ENCODE measurements around the gene NEURL4. TPM values are rescaled to one million over a fixed set of nuclear protein-coding genes. Genes with fewer than 3 reads are reported as not detected.

Gene NEURL4
- total RNA-seq, 1 donor from 2014 or later, result 37.2 TPM

DNA sequence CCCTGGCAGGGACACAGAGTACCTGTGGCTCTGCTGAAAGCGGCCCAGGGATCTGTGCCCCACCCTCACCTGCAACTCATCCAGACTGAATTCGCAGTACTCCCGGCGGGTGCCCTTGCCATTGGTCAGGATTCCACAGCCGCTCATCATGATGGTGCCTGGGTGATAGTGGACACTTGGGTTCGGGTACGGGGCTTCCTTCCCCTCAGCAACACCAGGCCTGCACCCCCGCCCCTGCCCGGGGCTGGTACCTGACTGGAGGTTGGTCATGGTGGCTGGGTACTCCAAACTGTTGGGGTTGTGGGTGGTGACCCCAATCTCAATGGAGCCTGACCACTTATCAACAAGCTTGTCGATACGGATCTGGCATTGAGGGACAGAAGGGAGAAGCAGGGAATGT is 2.9 kb downstream of the NEURL4 start:
- intact Hi-C loops (cut with micrococcal nuclease), result no loop called here

DNA sequence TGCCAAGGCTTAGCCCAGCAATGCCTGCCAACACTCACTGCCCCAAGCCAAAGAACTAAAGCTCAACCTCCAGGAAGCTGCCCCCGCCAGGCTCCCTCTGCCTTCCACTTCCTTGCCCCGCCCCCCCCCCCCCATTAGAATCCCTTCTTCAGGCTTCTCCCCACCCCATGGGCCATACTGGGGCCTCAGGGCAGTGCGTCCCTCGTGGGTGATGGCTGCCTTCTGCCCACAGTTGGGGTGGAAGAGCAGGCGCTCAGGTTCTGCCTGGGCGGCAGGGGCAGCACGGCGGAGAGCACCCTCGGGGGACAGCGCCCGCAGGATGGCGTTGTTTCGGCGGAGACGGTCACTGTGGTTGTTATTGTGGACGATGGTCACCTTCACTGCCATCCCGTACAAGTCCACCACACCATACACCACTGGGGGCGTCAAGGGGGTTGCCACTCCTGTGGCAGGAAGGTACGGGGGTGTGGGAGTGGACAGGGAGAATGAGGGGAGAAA is 4.1 kb downstream of the NEURL4 start:
- intact Hi-C loops (cut with micrococcal nuclease), result no loop called here

- intact Hi-C loops (cut with micrococcal nuclease), result loop anchor here (1.0 kb wide), 2 partner anchors 21 to 27 kb away; no protein-coding TSS in a partner anchor
Observed at GRCh38 chr17:7324438-7324779, 4.7 kb downstream of the NEURL4 start.

DNA sequence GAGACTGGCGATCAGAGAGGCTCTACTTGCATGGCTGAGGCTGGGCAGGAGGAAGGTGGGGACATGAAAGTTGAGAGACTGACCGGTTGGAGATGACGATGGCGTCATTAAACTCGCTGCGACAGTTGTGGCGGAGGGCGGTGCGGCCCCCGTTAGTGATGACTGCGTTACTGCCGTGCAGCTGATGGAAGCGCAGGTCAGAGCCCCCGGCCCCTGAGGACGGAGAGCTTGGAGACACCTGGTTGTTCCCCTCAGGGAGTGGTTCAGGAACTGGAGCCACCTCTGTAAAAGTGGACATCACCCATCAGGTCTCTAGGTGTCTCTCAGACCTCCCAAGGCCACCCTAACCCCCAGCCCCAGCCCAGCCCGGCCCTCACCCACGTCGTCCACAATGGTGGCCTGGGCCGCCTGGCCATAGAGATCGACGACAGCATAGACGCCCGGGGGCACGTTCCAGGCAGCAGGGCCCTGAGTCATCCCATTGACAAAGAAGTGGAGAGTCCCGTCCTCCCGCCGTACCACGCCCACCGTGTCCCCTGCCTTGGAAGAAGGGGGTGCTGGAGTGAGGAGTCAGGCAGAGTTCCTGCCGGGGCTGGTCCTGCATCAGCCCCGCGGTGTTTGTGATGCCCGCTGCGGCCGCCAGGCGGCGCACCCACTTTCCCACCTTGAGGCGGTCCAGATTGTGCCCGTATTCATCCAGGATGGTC is 5.3 kb downstream of the NEURL4 start:
- intact Hi-C loops (cut with micrococcal nuclease), result loop anchor here (1.0 kb wide), 2 partner anchors 21 to 27 kb away; no protein-coding TSS in a partner anchor

DNA sequence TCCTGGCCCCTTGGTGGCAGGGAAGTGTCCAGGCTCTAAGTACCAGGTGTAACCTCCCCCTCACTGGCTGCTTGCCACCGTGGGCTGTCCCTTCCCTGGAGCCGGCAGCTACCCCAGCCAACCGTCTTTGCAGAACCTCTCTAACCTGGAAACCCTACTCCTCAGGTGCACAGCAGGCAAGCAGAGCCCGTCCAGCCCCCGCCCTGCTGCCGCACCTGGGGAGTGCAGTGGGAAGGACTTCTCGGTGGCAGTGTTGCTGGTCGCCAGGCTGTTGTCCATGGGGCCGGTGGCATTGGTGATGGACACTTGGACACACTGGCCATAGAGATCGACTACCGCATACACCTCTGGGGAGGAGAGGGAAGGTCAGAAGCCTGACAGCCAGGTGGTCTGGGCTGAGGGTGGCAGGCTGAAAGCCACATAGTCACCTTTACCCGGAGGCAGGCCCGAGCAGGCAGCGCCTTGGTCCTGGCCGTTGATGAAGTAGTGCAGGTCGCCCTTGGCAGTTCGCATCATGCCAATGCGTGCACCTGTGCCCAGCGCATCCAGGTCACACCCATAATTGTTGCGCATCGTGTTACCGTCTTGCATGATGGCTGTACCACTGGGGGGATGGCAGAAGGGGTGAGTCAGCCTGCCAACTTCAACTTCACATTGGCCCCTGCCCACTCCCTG is 6.5 kb downstream of the NEURL4 start:
- intact Hi-C loops (cut with micrococcal nuclease), result no loop called here

DNA sequence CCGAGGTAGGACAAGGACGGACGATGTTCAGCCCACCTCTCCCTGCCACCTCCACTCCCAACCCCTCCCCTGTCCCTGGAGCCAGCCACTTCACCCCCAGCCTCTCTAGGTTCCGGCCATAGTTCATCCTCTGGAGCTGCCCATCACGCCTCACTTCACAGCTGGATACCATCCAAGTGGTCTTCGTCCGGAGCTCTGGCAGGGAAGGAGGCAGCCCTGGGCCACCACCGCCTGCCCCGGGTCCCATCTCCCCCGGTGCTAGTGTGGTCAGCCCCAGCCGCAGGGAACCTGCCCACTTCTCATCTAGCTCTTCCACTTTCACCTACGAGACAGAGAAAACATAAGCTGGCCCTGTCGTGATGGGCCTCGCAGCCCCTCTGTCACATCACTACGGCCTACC is 7.7 kb downstream of the NEURL4 start:
- intact Hi-C loops (cut with micrococcal nuclease), result no loop called here

DNA sequence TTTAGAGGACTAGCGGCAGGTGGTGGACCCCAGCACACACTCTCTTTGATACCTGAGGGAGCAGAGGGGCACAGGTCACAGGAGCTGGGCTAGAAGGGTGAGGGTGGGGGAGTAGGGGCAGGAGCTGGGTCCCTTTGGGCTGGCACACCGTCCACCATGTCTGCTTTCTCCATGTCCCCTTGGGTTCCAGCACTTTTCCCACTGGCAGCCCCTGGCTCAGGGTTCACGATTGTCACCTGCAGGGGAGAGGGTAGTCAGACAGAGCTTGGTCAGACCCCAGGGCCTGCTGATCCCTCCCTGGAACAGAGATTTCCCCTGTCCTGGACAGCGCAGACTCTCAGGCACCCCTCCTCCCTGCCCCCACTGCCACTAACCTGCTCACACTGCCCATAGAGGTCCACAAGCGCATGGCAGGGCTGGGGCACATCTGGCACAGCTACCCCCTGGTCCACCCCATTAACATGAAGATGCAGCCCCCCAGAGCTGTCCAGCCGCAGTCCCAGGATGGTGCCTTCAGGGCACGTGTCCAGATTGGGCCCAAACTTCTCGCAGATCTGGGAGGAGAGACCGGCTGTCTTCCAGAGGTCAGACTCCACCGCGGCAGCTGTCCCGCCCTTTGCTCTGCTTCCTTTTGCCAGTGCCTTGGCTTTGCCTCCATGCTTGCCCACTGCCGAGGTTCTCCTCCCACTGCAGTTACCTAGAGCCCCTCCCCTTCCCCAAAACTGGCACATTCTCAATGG is 10.8 kb downstream of the NEURL4 start:
- intact Hi-C loops (cut with micrococcal nuclease), result no loop called here

DNA sequence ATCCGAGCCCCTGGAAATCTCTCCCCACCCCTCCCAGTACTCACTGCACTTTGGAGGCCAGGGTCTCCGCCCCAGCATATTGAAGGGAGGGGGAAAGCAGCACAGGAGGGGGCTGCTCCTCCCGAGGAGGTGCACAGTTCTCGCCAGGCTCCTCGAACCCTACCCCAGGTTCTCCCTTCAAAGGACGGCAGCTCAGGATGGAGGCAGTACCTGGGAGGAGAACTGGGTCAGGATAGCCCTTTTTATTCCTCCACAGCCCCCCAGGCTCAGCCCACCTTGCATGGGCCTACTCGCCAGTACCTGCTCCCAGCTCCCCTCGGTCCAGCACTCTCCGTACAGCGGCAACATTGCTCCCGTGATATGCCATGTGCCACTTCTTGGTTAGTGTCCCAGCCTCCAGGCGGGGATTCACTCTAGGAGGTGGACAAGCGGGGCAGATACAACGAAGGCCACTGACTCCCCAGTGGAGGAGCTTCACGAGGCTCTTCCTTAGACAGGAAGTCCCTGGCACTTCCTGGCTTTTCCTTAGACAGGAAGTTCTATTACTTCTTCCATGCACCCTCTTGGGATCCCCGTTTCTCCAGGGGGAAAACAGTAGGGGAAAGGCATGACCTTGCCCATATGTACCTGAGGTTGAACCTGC is 11.9 kb downstream of the NEURL4 start:
- intact Hi-C loops (cut with micrococcal nuclease), result no loop called here

GRCh38 chr17:7315570-7316235 is 13.4 kb downstream of the NEURL4 start:
- intact Hi-C loops (cut with micrococcal nuclease), result loop anchor here (1.0 kb wide), 2 partner anchors 8 to 14 kb away; partner anchors contain the start of genes EIF5A and NEURL4

GRCh38 chr17:7314719-7315569 is 14.2 kb downstream of the NEURL4 start, which contains the start of gene GPS2:
Gene GPS2 (minus strand): TSS chr17:7315360. CDS start chr17:7315052, 308 bp downstream.
- intact Hi-C loops (cut with micrococcal nuclease), result loop anchor here (1.0 kb wide), 2 partner anchors 8 to 14 kb away; partner anchors contain the start of genes EIF5A and NEURL4

GRCh38 chr17:7313890-7314718 is 15.0 kb downstream of the NEURL4 start:
- intact Hi-C loops (cut with micrococcal nuclease), result no loop called here

GRCh38 chr17:7313088-7313889 is 15.8 kb downstream of the NEURL4 start:
- intact Hi-C loops (cut with micrococcal nuclease), result no loop called here

GRCh38 chr17:7312432-7313087 is 16.6 kb downstream of the NEURL4 start:
- intact Hi-C loops (cut with micrococcal nuclease), result no loop called here

DNA sequence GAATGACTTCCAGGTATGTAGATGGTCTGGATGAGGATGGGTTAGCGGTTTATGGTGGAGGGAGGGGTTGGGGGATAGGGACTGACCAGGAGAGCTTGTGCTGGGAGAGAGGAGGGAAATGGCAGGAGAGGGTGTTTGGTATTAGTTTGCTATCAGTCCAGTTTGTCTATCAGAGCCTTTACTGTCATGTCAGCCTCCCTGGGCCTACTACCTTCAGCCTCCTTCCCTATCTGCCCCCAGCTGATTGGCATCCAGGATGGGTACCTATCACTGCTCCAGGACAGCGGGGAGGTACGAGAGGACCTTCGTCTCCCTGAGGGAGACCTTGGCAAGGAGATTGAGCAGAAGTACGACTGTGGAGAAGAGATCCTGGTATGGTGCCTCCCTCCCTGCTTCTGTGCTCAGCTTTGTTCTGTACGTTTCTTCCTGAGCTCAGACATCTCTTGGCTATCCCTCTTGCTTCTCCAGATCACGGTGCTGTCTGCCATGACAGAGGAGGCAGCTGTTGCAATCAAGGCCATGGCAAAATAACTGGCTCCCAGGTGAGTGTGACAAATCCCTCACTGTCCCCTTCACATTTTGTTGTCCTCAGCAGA is 17.9 kb downstream of the NEURL4 start:
- intact Hi-C loops (cut with micrococcal nuclease), result no loop called here

DNA sequence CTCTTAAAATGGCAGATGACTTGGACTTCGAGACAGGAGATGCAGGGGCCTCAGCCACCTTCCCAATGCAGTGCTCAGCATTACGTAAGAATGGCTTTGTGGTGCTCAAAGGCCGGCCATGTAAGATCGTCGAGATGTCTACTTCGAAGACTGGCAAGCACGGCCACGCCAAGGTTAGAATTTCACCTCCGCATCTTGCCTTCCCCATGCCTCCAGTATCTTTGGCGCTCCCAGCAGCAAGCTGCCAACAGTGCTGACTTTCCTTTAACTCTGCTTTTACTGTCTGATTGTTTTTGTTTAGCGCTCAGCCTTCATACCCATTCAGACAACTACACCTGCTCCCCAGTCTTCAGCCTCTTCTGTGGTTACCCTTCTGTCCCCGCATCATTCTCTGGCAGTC is 19.5 kb downstream of the NEURL4 start:
- intact Hi-C loops (cut with micrococcal nuclease), result loop anchor here (1.0 to 10.0 kb wide), 4 partner anchors 27 to 1822 kb away; partner anchors contain the start of genes ACAP1, DERL2, KIAA0753 and MIS12

- intact Hi-C loops (cut with micrococcal nuclease), result loop anchor here (1.0 to 10.0 kb wide), 4 partner anchors 27 to 1822 kb away; partner anchors contain the start of genes ACAP1, DERL2, KIAA0753 and MIS12
Observed at GRCh38 chr17:7308625-7309433, 20.3 kb downstream of the NEURL4 start.

All from T-helper 1 cell treated with Interleukin-12 subunit alpha and Interleukin-12 subunit beta and Interleukin-4 antibody, amounts not matched to agents 30 ng/mL and 1 ng/mL, for 36 hours (primary cell).